GM19324 (cell line): ENCODE results near the gene AMFR.

ENCODE experiments used
- ATAC-seq: cut with Tn5 transposase; IDR thresholded peaks from one replicate; pipeline ENCODE4 v1.9.1; 2021; ENCODE audit warnings: mild to moderate bottlenecking, moderate library complexity; ENCODE audit not compliant: unreplicated experiment, low FRiP score

AMFR gene

DNA sequence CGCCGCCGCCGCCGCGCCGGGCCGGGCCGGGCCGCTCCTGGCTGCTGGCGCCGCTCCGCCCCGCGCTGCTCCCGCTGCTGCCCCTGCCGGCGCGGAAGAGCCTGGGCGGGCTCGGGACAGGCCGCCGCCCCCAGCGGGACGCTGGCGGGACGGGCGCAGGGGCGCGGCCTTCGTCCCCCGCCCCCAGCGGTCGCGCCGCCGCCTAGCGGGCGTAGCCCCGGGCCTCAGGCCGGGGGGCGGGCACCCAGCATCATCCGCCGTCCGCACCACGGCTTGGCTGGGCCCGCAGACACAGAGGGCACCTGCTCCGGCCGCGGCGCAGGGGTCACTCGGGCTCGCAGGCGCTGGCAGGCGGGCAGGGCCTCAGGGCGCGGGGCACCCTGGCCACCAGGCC is at the start of gene AMFR:
TSS of gene AMFR (minus strand) at position 107 of the 394 bp plus-strand sequence. CDS start 218 bp downstream, outside the sequence.
- peak; percentile 81 for ATAC-seq

DNA sequence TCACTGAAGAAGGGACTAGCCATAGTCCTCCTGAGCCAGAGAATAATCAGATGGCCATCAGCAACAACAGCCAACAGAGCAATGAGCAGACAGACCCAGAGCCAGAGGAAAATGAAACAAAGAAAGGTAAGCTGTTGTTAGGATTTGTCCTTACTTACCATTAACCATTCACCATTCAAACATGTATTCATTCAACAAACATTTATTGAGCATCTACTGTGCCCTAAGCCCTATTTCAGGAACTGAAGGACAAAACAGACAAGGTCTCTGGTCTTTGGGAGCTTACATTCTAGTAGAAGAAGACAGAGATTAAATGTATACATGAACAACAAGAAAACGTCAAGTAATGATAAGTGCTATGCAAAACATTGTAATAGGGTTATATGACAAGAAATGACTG is 45.3 kb upstream of the AMFR start:
- ATAC-seq, result no peak

DNA sequence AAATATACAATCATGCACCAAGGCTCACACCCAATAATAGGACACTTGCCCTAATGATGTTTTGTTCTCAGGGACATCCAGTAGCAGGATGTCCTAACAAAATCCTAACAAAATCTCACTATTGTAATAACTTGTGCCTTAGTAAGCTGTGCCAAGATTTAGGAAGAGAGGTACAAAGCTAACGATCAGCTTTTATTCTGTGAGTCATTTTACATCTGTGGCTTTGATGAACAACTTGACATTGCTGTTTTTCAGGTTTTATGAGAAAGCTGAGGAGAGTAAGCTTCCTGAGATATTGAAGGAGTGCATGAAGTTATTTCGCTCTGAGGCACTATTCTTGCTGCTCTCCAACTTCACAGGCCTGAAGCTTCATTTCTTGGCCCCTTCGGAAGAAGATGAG is 44.9 kb upstream of the AMFR start:
- ATAC-seq, result no peak

DNA sequence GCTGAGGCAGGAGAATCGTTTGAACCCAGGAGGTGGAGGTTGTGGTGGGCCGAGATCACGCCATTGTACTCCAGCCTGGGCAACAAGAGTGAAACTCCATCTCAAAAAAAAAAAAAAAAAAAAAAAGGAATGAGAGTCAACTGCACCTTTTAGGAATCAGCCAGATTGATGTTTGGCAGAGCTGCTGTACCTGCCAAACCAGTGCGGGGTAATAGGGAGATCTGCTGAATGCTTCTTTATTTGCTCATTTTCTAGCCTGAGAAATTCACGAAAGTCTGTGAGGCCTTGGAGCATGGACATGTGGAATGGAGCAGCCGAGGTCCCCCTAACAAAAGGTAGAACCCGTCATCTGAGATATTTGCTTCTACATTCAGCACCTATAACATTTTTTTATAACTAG is 44.4 kb upstream of the AMFR start:
- no peak for ATAC-seq

DNA sequence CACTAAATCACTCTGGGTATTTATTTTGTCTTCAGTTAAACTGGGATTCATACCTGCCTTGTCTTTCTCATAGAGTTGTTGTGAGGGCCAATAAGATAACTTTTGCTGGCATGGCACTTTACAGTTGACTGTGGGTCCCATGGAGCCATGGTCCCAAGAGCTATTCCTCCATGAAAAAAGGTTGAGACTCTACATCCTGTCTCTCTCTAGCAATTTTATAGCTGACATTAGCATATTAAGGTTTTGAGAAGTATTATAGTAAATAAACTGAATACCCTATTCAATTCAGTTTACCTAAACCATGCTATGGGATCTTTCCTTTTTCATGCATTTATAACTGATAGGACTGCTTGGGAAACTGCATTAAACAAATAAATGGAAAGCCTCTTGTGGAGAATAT is 43.5 kb upstream of the AMFR start:
- no peak for ATAC-seq

DNA sequence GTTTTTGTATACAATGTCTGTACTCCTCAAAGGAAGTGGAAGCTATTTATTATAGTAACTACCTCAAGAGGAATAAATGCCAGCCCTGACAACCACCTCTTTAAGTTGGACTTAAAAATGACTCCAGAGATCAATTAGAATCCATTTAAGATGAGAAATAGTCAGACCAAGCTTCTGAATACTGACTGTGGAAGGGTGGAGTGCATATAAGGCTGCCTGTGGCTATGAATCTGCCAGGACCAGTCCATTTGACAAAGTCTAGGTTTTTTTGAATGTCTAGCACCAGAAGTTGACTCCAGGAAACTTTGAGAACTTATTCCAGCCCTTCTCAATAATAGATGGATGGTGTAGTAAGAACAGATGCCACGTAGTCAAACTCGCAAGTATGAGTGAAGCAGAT is 41.0 kb upstream of the AMFR start:
- ATAC-seq, result no peak

DNA sequence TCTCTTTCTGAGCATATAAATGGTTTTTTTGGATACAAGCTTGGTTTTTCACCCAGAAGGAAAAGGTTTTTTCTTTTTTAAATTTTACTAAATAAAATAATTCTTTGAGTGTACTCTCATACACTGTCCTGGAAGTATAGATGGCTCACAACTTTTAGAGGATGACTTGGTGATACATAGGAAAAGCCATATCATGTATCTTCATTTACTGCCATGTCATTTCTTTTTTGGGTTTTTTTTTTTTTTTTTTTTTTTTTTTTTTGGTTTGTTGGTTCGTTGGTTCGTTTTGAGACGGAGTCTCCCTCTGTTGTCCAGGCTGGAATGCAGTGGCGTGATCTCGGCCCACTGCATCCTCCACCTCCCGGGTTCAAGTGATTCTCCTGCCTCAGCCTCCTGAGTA is 37.8 kb upstream of the AMFR start:
- no peak for ATAC-seq

DNA sequence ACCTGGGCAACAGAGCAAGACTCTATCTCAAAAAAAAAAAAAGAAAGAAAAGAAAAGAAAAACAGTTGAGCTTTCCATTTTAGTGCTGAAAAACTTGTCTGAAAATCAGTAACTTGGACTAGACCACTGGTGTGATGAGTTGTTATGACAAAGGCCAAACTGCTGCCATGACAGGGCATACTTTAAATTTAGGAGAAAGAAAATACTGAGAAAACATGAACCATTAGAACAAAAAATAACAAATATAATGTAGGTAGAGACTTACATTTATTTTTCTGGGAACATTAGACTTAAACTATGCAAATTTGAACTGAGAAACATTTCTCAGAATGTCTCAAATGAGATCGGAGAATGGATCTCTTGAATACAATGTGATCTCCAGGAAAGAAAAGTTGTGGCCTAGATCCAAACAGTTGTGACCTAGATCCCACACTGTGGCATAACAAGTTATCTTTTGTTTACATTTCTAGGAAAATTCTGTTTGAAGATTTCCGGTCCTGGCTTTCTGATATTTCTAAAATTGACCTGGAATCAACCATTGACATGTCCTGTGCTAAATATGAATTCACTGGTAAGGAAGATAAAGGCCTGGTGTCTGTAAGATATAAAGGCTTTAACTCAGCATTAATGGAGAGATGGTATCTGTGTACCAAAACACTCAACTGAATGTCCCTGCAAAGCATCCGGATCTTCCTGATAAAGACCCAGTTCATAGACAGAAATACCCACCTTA is 36.9 kb upstream of the AMFR start:
- no peak for ATAC-seq

DNA sequence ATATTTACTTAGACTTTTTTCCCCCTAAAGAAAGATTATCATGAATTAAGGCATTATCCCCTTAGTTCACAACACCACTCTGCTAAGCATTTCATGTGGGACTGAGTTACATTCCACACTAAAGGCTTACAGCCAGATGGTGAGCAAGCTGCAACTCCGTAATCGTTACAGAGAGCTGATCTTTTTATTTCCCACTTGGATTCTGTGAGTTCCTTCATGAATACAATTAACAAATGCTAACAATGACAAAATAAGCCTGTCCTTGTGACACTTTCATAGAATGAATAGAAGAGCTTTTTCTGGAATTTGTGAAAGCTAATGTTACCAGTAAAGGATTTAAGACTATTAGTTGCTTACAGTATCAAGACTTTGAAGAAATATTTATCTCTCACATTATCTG is 34.8 kb upstream of the AMFR start:
- ATAC-seq, result no peak

DNA sequence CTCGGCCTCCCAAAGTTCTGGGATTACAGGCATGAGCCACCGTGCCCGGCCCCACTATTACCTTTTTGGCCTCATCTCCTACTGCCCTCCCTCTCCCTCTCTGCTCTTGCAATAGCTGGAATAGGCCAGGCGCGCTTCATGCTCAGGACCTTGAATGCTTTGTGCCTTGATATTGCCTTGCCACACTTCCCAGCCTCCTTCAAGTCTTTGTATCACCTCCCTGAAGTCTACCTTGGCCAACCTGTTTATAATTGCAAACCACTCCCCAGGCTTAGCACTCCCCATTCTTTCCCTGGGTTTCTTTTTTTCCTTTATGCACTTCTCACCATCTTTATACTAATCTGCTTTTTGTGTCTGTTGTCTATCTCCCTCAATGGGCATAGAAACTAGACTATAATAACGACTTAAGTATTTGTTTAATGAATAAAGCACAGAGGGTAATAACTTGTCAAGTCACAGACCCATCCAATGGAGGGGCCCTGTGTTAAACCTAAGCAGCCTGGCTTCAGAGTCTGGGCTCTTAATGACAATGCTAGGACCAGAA is 32.7 kb upstream of the AMFR start:
- ATAC-seq, result no peak

DNA sequence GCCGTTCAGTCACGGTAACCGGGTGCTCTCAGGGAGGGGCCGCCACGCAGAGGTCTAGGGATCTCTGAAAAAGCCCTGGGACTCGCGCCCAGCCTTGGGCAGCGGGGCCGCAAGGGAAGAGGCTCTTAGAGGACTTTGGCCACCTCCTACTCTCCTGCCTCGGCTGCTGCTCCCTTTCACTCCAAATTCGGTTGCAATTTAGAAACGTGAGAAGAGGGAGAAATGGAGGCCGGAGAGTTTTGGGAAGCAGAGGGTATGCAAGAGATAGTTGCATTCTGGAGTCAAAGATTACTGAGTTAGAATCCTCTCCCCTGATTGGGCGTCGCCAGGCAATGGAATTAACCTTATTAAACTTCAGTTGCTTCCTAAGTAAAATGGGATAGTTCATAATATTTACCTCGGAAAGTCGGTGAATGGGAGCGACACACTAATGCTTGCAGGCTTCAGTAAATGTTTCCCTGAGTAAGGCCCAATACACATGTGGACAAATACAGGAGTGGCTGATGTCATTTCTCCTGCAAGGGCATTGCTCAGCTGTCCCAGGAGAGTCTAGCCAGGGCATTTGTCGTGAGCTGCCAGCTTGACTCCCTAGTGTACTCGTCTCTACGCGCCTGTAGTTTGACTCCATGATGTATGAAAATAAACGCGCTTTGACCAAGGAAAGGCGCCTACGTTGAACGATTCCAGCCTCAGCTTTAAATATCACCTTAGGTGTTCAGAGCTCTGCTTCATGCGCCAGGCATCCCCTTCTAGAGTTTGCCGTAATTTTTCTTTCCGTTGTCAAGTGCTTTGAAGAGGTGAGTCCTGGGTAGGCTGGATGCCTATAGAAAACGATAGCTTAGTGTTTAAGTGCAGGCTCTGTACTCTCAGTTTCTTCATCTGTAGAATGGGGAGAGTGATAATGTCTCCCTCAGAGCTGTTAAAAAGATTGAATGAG is 26.7 kb upstream of the AMFR start:
- peak; percentile 35 for ATAC-seq

DNA sequence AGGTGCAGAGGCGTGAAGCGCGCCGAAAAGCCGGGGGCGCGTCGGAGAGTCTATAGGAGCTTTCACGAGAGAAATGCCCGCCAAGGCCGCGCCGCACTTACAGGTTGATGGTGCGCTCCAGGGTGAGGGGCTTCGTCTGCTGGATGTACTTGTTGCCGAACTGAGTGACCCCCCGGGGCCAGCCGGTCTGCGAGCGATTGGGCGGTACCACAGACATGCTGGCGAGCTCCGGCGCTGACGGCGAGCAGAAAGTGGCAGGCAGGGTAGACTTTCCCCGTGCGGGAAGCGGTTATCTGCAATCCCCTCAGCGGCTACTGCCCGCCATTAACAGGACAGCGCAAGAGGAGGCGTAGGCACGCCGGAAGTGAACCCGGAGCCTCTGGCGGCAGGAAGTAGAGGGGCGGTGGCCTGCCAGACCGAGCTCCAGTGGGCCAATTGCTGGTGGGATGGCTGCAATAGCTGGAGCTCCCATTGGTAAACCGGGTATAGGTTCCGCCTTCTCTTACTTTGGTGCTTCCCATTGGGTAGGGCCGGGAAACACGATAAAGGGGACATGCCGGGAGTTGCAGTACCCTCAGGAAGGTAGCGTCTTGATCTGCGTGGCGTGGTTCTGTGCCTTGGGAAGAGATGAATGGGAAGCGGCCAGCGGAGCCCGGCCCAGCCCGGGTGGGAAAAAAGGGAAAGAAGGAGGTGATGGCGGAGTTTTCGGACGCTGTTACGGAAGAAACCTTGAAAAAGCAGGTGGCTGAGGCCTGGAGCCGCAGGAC is 25.8 kb upstream of the AMFR start, which contains the start of the genes NUDT21 and OGFOD1:
TSS of gene NUDT21 (minus strand) at position 347 of the 767 bp plus-strand sequence. CDS start at position 217, 130 bp downstream.
TSS of gene OGFOD1 (plus strand) at position 569 of the 767 bp plus-strand sequence. CDS start at position 628, 59 bp downstream.
- ATAC-seq, result peak; percentile 98

DNA sequence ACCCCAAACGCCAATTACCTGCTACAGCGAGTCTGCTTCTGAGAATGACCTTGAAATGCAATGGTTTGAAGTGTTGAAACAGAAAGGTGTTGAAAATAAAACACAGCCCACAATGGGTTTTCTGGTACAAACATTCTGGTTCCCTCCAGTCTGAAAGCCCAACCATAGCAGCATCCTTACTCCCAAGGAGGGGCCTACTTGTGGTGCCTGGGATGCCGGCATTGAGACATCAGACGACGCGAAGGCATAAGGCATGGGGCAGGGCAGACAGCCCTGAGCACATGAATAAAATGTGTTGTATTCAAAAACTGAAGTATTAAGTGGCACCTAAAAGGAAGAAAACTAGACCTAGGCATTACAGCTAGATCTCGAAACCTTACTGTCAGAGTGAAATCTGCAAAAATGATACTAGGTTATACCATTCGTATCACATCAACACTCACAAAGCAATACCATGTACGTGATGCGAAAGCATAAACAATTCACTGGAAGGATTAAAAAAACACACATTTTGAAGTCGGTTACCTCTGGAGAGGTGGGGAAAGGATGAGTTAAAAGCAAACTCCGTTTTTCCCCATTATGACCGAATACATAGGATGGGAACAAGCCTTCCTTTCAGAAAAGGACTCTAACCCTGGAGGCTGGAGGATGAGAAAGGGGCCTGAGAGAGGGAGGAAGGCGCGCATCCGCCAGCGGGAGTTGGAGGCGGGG is 25.1 kb upstream of the AMFR start:
- no peak for ATAC-seq

DNA sequence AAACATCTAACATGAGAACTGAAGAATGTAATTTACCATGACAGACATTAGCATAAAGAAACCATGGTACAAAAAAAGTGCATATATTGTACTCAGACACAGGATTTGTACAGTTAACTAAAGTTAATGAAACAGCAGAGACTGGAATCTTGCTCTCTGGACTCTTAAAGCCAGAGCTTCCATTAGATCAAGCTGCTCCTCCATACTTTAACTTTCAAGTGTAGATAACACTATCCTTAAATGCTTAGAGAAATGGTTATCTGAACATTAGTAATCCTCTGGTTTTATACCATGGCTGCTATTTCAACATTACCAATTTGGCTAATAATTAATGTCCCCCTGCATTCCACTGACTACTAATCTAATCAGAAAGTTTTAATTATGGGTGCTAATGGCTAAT is 22.7 kb upstream of the AMFR start:
- no peak for ATAC-seq

DNA sequence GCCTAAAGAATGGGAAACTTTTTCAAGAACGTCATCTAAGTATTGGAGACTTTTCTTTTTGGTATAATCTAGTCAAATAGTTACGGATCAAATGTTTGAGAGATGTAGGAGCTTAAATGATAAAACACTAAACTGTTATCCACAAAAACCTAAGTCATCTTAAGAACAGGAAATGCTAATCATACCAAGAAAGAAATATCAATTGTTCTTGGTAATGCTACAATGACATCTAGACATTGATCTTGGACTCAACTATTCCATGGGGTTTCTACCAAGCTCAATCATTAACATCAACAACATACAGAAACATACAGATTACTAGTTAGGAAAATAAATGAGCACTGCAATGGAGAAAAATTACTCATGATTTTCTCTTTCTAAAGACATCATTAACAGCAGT is 21.9 kb upstream of the AMFR start:
- ATAC-seq, result no peak

DNA sequence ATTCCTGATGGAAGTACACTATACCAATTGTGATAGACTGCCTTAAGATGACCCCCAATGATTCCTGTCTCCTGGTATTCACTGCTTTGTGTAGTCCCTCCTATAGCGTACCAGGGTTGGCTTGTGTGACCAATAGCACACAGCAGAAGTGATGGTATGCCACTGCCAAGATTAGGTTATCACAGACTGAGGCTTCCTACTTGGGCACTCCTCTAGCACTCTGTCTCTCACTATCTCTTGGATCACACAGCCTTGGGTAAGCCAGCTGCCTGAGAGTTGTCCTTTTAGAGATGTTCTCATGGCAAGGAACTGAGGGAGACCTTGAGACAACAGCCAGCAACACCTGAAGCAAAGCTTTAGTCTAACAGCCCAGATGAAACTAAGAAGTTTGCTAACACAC is 12.7 kb upstream of the AMFR start:
- no peak for ATAC-seq

DNA sequence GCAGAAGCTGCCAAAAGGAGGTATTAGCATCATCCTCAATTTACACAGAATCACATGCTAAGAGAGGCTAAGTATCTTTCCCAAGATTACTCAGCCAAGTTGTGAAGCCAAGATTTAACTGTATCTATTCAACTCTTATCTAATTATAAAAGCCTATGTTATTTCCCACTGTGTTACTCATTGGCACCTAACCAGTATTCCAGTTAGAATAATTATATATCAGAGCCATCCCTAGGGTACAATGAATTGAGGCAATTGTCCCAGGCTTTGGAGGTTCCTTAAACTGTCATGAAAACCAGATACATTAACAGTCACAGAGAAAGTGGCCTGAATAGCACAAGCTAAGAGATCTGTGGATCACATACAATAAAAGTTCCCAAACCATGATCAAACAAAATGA is 10.9 kb upstream of the AMFR start:
- no peak for ATAC-seq

DNA sequence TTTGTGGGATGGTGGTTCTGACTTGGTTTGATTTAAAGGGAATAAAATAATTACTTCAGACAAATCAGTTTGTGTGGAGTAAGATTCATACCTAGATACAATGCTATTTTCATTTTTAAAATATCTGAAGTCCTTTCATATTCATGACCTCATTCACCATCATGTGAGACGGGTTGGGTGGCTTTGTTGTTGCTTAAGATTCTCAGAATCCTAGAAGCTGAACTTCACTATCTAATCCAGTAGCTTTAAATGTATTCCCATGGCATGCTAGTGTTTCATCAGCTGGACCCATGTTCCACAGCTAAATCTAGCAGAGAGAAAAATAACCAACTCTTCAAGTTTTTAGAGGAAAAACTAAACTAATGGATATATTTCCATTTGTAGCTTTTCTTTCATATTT is 2.7 kb upstream of the AMFR start:
- ATAC-seq, result no peak

DNA sequence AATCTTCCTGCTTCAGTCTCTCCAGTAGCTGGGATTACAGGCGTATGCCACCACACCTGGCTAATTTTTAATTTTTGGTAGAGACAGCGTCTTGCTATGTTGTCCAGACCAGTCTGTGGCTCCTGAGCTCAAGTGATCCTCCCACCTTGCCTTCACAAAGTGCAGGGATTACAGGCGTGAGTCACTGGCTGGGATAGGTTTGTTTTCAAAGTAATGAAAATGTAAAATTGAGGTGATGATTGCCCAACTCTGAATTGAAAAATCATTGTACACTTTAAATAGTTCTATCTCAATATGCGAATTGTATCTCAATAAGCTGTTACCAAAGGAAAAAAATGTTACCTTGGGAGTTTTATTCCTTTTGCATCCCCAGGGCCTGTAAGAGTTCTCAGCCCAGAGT is 1.2 kb upstream of the AMFR start:
- ATAC-seq, result no peak
